Type B pancreatic cell (in vitro differentiated cells): Measurements from ENCODE around the gene SLC2A6. TPM values are rescaled to one million over a fixed set of nuclear protein-coding genes. Genes with fewer than 3 reads are reported as not detected.

Source experiments
- DNase-seq: peaks from one replicate; pipeline ENCODE4 v3.0.0; 2021; ENCODE audit warnings: mixed read lengths; ENCODE audit not compliant: unreplicated experiment; ENCODE audit errors: extremely low spot score
- H3K27ac Mint-ChIP-seq: 2 replicates; pipeline ENCODE4 v1.8.0; 2021; ENCODE audit warnings: mild to moderate bottlenecking, mixed read lengths
- H3K27me3 Mint-ChIP-seq: 2 replicates; pipeline ENCODE4 v1.8.0; 2021; ENCODE audit warnings: mixed read lengths
- H3K36me3 Mint-ChIP-seq: 2 replicates; pipeline ENCODE4 v1.8.0; 2021; ENCODE audit warnings: mixed read lengths
- H3K4me1 Mint-ChIP-seq: one replicate; pipeline ENCODE4 v1.8.0; 2021; ENCODE audit warnings: mixed read lengths; ENCODE audit not compliant: unreplicated experiment
- H3K4me3 Mint-ChIP-seq: 2 replicates; pipeline ENCODE4 v1.8.0; 2021; ENCODE audit warnings: mild to moderate bottlenecking, mixed read lengths
- H3K9me3 Mint-ChIP-seq: 2 replicates; pipeline ENCODE4 v1.8.0; 2021; ENCODE audit warnings: mixed read lengths
- CTCF ChIP-seq: fragments of 200-600 bp; sonication (generic); conservative IDR thresholded peaks from 2 replicates; pipeline ENCODE4 v1.5.0; 2021; ENCODE audit warnings: antibody characterized with exemption, mild to moderate bottlenecking
- total RNA-seq: library from RNA; stranded (reverse); gene quantifications from 2 replicates; pipeline ENCODE4 v1.2.1, GENCODE V29; 2021; ENCODE audit warnings: low replicate concordance

Gene SLC2A6
- total RNA-seq, 1 donor from 2014 or later = 8.2 TPM

GRCh38 chr9:133525677-133526076 is 46.8 kb upstream of the SLC2A6 start:
- no peak overlapping the region for H3K4me3 Mint-ChIP-seq
- H3K9me3 Mint-ChIP-seq = no peaks in the 10 kb centered on the region
- DNase-seq = no peak
- H3K4me1 Mint-ChIP-seq = peaks cover 44% of the 10 kb centered on the region
- H3K27me3 Mint-ChIP-seq = peaks cover 18% of the 10 kb centered on the region
- TF ChIP-seq CTCF = no peak
- no peak overlapping the region for H3K27ac Mint-ChIP-seq
- no peaks in the 10 kb centered on the region for H3K36me3 Mint-ChIP-seq

- Mint-ChIP-seq H3K4me3 (no peak within 1 kb of the TSS), H3K9me3 (no peaks in the 10 kb centered on the region), H3K27me3 (peaks cover 20% of the 10 kb centered on the region), H3K27ac (no peak within 1 kb of the TSS), H3K4me1 (peaks cover 44% of the 10 kb centered on the region), H3K36me3 (no peaks in the 10 kb centered on the region)
- TF ChIP-seq CTCF = no peak
- no peak for DNase-seq
Observed at GRCh38 chr9:133524679-133525228, 45.9 kb upstream of the SLC2A6 start, which contains the start of gene MYMK. TSS of gene MYMK (minus strand) at chr9:133524959. CDS start at chr9:133524844, 115 bp downstream.

GRCh38 chr9:133524146-133524545 is 45.2 kb upstream of the SLC2A6 start:
- no peak overlapping the region for H3K27ac Mint-ChIP-seq
- no peak for TF ChIP-seq CTCF
- peaks cover 44% of the 10 kb centered on the region for H3K4me1 Mint-ChIP-seq
- H3K27me3 Mint-ChIP-seq = peaks cover 21% of the 10 kb centered on the region
- H3K36me3 Mint-ChIP-seq = no peaks in the 10 kb centered on the region
- H3K4me3 Mint-ChIP-seq = no peak overlapping the region
- H3K9me3 Mint-ChIP-seq = no peaks in the 10 kb centered on the region
- no peak for DNase-seq

- Mint-ChIP-seq H3K27ac (no peak overlapping the region), H3K4me3 (no peak overlapping the region), H3K27me3 (peaks cover 21% of the 10 kb centered on the region), H3K9me3 (no peaks in the 10 kb centered on the region), H3K4me1 (peaks cover 44% of the 10 kb centered on the region), H3K36me3 (no peaks in the 10 kb centered on the region)
- TF ChIP-seq CTCF = no peak
- DNase-seq = no peak
Observed at GRCh38 chr9:133523106-133523505, 44.2 kb upstream of the SLC2A6 start.

- peaks cover 41% of the 10 kb centered on the region for H3K4me1 Mint-ChIP-seq
- H3K27me3 Mint-ChIP-seq = peaks cover 19% of the 10 kb centered on the region
- no peaks in the 10 kb centered on the region for H3K36me3 Mint-ChIP-seq
- TF ChIP-seq CTCF = no peak
- no peak for DNase-seq
- H3K9me3 Mint-ChIP-seq = no peaks in the 10 kb centered on the region
- H3K4me3 Mint-ChIP-seq = no peak overlapping the region
- H3K27ac Mint-ChIP-seq = no peak overlapping the region
Observed at GRCh38 chr9:133522073-133522910, 43.4 kb upstream of the SLC2A6 start.
